K562 (cell line): Measurements from ENCODE around the gene PRR14L.

Experiments
- SIX5 ChIP-seq, 2 experiments: IDR thresholded peaks; 2 replicates each; pipeline ENCODE4 v1.6.1; 2011; ENCODE audit warnings: low read length in 2 of 2, borderline replicate concordance in 1 of 2, low read depth in 1 of 2, mild to moderate bottlenecking in 1 of 2, moderate library complexity in 1 of 2; ENCODE audit not compliant: insufficient read depth in 1 of 2
- TF ChIP-seq, protein P1 (sequence below), 2 experiments: fragments of 450-650 bp in 1 of 2; IDR thresholded peaks; 2 replicates each; pipeline ENCODE4 v1.6.1; 2011 to 2017; ENCODE audit warnings: low read depth in 2 of 2, antibody characterized with exemption in 1 of 2, borderline replicate concordance in 1 of 2, low read length in 1 of 2, mild to moderate bottlenecking in 1 of 2, mixed read lengths in 1 of 2; ENCODE audit not compliant: control insufficient read depth in 1 of 2
- TF ChIP-seq, protein P2 (sequence below), 3 experiments: IDR thresholded peaks in 2 of 3; conservative IDR thresholded peaks in 1 of 3; 2 replicates each; pipeline ENCODE4 v1.5.1; 2011 to 2012; ENCODE audit warnings: low read length in 3 of 3, mild to moderate bottlenecking in 3 of 3, control low read depth in 2 of 3, improper control_type of control experiment in 1 of 3, inconsistent platforms in 1 of 3, low read depth in 1 of 3, mixed read lengths in 1 of 3, moderate library complexity in 1 of 3; ENCODE audit not compliant: insufficient read depth in 2 of 3

DNA sequence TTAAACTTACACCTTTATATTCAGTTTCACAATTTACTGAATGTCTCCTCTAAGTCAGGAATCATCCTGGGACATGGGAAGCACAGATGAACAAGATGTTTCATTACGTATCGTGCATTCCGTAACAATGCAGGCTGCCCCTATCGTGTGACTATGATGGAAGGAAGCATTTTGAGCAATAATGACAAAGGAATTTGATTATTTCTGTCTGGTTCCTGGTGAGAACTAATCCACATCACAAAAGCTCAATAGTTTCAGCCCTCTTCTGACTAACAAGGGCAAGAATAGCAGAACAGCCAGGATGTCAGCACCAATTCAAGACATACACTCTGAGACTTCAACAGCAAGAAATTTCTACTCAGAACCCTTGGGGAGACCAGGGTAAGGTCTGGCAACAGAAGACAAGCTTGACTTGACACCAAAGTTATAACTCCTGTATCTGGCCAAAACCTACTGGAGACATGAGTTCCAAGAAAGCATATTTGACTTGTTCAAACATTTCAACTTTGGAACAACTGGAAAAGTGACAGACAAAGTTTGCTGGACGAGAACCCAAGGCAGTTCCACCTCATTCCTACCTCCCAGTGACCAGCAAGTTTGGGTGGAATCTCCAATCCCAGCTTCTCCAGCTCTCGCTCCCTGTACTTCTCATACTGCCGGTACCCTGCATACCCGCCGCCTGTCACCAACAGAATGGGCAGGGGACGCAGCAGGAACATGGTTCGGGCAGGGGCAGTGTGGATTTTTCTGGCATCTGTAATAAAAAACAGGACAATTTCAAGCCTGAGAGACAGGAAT lies 102.2 kb downstream of the PRR14L start:
- no peak for TF ChIP-seq SIX5 (IDR thresholded peaks at IDR 0.05; ENCODE audit: borderline replicate concordance in 1 of 2, insufficient read depth in 1 of 2, low read depth in 1 of 2, low read length in 2 of 2)
- TF ChIP-seq, protein P1, sequence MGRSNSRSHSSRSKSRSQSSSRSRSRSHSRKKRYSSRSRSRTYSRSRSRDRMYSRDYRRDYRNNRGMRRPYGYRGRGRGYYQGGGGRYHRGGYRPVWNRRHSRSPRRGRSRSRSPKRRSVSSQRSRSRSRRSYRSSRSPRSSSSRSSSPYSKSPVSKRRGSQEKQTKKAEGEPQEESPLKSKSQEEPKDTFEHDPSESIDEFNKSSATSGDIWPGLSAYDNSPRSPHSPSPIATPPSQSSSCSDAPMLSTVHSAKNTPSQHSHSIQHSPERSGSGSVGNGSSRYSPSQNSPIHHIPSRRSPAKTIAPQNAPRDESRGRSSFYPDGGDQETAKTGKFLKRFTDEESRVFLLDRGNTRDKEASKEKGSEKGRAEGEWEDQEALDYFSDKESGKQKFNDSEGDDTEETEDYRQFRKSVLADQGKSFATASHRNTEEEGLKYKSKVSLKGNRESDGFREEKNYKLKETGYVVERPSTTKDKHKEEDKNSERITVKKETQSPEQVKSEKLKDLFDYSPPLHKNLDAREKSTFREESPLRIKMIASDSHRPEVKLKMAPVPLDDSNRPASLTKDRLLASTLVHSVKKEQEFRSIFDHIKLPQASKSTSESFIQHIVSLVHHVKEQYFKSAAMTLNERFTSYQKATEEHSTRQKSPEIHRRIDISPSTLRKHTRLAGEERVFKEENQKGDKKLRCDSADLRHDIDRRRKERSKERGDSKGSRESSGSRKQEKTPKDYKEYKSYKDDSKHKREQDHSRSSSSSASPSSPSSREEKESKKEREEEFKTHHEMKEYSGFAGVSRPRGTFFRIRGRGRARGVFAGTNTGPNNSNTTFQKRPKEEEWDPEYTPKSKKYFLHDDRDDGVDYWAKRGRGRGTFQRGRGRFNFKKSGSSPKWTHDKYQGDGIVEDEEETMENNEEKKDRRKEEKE (IDR thresholded peaks at IDR 0.05; ENCODE audit: borderline replicate concordance in 1 of 2, control insufficient read depth in 1 of 2, low read depth in 2 of 2, low read length in 1 of 2) = no peak
- TF ChIP-seq, protein P2, sequence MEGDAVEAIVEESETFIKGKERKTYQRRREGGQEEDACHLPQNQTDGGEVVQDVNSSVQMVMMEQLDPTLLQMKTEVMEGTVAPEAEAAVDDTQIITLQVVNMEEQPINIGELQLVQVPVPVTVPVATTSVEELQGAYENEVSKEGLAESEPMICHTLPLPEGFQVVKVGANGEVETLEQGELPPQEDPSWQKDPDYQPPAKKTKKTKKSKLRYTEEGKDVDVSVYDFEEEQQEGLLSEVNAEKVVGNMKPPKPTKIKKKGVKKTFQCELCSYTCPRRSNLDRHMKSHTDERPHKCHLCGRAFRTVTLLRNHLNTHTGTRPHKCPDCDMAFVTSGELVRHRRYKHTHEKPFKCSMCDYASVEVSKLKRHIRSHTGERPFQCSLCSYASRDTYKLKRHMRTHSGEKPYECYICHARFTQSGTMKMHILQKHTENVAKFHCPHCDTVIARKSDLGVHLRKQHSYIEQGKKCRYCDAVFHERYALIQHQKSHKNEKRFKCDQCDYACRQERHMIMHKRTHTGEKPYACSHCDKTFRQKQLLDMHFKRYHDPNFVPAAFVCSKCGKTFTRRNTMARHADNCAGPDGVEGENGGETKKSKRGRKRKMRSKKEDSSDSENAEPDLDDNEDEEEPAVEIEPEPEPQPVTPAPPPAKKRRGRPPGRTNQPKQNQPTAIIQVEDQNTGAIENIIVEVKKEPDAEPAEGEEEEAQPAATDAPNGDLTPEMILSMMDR (IDR thresholded peaks at IDR 0.05 in 2 of 3, conservative IDR thresholded peaks at IDR 0.05 in 1 of 3; ENCODE audit: insufficient read depth in 2 of 3, low read depth in 1 of 3, low read length in 3 of 3) = no peak
